HG03432 (cell line): Measurements from ENCODE around the gene ELAC1.

Source experiments
- ATAC-seq: cut with Tn5 transposase; IDR thresholded peaks from one replicate; pipeline ENCODE4 v1.9.1; 2021; ENCODE audit warnings: mild to moderate bottlenecking, moderate library complexity; ENCODE audit not compliant: unreplicated experiment

The ELAC1 gene

GRCh38 chr18:51017140-51017879, 49.5 kb downstream of the ELAC1 start:
- no peak for ATAC-seq

- no peak for ATAC-seq
Measured at GRCh38 chr18:51020536-51020935, 52.7 kb downstream of the ELAC1 start.

- ATAC-seq = no peak
Measured at GRCh38 chr18:51021226-51021965, 53.6 kb downstream of the ELAC1 start.

- no peak for ATAC-seq
Measured at GRCh38 chr18:51025512-51025911, 57.7 kb downstream of the ELAC1 start.

- ATAC-seq = peak; percentile 14
Measured at GRCh38 chr18:51028201-51028805, 60.5 kb downstream of the ELAC1 start.

GRCh38 chr18:51029378-51029693, 61.5 kb downstream of the ELAC1 start:
- ATAC-seq = no peak

GRCh38 chr18:51029694-51030536, 62.1 kb downstream of the ELAC1 start, which contains the start of gene SMAD4:
Gene SMAD4, plus strand, starts transcription at chr18:51030213. Its CDS starts 16,834 bp downstream, at chr18:51047047.
- ATAC-seq = peak; percentile 81

- ATAC-seq = peak; percentile 66
Measured at GRCh38 chr18:51030537-51031258, 62.9 kb downstream of the ELAC1 start.

GRCh38 chr18:51032193-51032592, 64.4 kb downstream of the ELAC1 start:
- ATAC-seq = no peak

- ATAC-seq = no peak
Measured at GRCh38 chr18:51037230-51037629, 69.4 kb downstream of the ELAC1 start.
